ENCODE measurements around the gene ERVW-1.
"Not testable (repeated sequence)": the region's sequence is repeated elsewhere in the genome, so short reads cannot be mapped to it uniquely, and the experiment has no call there.

The ERVW-1 gene

GRCh38 chr7:92468589-92468988 lies 9.2 kb downstream of the ERVW-1 start:
- not testable (repeated sequence) for DNase-seq

- DNase-seq, result no peak
Observed at GRCh38 chr7:92466682-92467081, 11.1 kb downstream of the ERVW-1 start.

GRCh38 chr7:92464515-92464914 lies 13.2 kb downstream of the ERVW-1 start:
- DNase-seq, result no peak

GRCh38 chr7:92462560-92462959 lies 15.2 kb downstream of the ERVW-1 start:
- DNase-seq, result no peak

GRCh38 chr7:92461027-92462003 lies 16.4 kb downstream of the ERVW-1 start:
- DNase-seq, result peak in 1 of 5 experiments; percentile 65

- DNase-seq, result no peak
Observed at GRCh38 chr7:92460510-92460909, 17.2 kb downstream of the ERVW-1 start.

GRCh38 chr7:92460109-92460508 lies 17.6 kb downstream of the ERVW-1 start:
- no peak for DNase-seq

- DNase-seq, result no peak
Observed at GRCh38 chr7:92456236-92456635, 21.5 kb downstream of the ERVW-1 start.

GRCh38 chr7:92451645-92452044 lies 26.1 kb downstream of the ERVW-1 start:
- DNase-seq, result no peak

GRCh38 chr7:92448205-92448747 lies 29.5 kb downstream of the ERVW-1 start:
- DNase-seq, result peak in 4 of 5 experiments; percentile 21 to 77 (median 57)

- peak; percentile 47 to 90 (median 68) for DNase-seq
Observed at GRCh38 chr7:92447345-92448204, 30.2 kb downstream of the ERVW-1 start, which contains the start of gene GATAD1. GATAD1 (plus strand) TSS chr7:92447482; CDS start chr7:92447730, 248 bp downstream.

- no peak for DNase-seq
Observed at GRCh38 chr7:92446869-92447344, 30.8 kb downstream of the ERVW-1 start.

GRCh38 chr7:92442720-92443119 lies 35.0 kb downstream of the ERVW-1 start:
- DNase-seq, result not testable (repeated sequence)

- no peak for DNase-seq
Observed at GRCh38 chr7:92437956-92438491, 39.7 kb downstream of the ERVW-1 start.

- DNase-seq, result no peak
Observed at GRCh38 chr7:92436612-92437445, 40.9 kb downstream of the ERVW-1 start.

- no peak for DNase-seq
Observed at GRCh38 chr7:92435542-92435941, 42.2 kb downstream of the ERVW-1 start.

GRCh38 chr7:92433019-92433418 lies 44.7 kb downstream of the ERVW-1 start:
- DNase-seq, result no peak

GRCh38 chr7:92432299-92432946 lies 45.3 kb downstream of the ERVW-1 start:
- DNase-seq, result no peak

- no peak for DNase-seq
Observed at GRCh38 chr7:92427193-92427592, 50.6 kb downstream of the ERVW-1 start.

GRCh38 chr7:92425311-92425947 lies 52.3 kb downstream of the ERVW-1 start:
- peak in 1 of 5 experiments; percentile 45 for DNase-seq
